IPS DF 19.7 (cell line): ENCODE measurements around the gene NUP58.

ENCODE experiments used
- DNase-seq: peaks from one replicate; pipeline ENCODE4 v3.0.0-alpha.2; 2013; ENCODE audit warnings: low read depth, low spot score

Gene NUP58

GRCh38 chr13:25377244-25377962, 76.0 kb downstream of the NUP58 start:
- no peak for DNase-seq

- no peak for DNase-seq
Observed at GRCh38 chr13:25378528-25378927, 77.1 kb downstream of the NUP58 start.

GRCh38 chr13:25379011-25379410, 77.6 kb downstream of the NUP58 start:
- no peak for DNase-seq

GRCh38 chr13:25380082-25380481, 78.7 kb downstream of the NUP58 start:
- DNase-seq, result no peak

GRCh38 chr13:25380741-25381324, 79.4 kb downstream of the NUP58 start:
- no peak for DNase-seq

GRCh38 chr13:25384758-25385410, 83.5 kb downstream of the NUP58 start:
- DNase-seq, result no peak

- no peak for DNase-seq
Observed at GRCh38 chr13:25391932-25392331, 90.5 kb downstream of the NUP58 start.
